GM08714 (cell line): ENCODE results near the gene NUDT4.
"Not testable (repeated sequence)": the region's sequence is repeated elsewhere in the genome, so short reads cannot be mapped to it uniquely, and the experiment has no call there.

Experiments
- H3K4me3 ChIP-seq: fragments of 200-500 bp; sonication (Bioruptor generic); 2 replicates; pipeline ENCODE4 v1.5.1; 2014; ENCODE audit warnings: mild to moderate bottlenecking, low read length, inconsistent platforms
- ZNF274 ChIP-seq: IDR thresholded peaks from 2 replicates; pipeline ENCODE4 v1.6.1; 2012; ENCODE audit warnings: mild to moderate bottlenecking, low read depth, low read length

Gene NUDT4

GRCh38 chr12:93403988-93404803 lies 26.5 kb downstream of the NUDT4 start:
- no peak for TF ChIP-seq ZNF274
- no peak overlapping the region for H3K4me3 ChIP-seq

- TF ChIP-seq ZNF274, result no peak
- no peak overlapping the region for H3K4me3 ChIP-seq
Measured at GRCh38 chr12:93404961-93405849, 27.5 kb downstream of the NUDT4 start.

DNA sequence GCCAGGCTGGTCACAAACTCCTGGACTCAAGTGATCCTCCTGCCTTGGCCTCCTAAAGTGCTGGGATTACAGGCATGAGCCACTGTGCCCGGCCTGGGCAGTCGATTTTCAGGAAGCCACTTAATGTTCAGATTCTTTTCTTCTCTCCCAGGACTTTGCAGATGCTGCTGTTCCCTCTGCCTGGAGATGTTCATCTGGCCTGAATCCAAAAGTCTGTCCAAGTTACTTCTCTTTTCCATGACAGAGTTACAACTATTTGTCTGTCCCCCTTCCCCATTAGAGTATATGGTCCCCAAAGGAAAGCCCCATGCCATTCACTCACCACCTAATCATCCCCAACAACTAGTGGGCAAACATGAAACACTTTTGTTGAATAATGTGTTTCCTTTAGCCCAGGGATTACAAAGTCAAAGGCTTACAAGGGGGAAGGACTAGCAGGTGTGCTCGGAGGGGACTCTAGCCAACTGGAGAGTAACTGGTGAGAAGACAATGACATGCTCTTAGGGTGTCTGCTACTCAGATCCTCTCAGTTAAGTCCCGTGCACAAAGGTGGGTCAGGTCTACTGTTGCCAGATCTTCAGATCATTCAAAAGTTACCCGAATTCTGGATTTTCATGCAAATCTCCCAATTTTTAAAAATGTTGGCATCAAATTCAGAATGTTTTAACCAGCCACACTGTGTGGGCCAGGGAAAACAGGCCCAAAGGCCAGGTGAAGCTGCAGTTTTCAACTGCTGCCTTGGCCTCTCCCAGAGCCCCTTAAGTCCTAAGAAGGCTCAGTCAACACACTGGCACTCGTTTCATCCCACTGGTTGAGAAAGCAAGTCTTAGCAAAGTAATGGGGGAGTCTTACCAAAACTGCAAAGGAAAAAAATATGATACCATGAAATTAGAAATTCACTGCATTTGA lies 29.6 kb downstream of the NUDT4 start:
- TF ChIP-seq ZNF274, result no peak
- no peak overlapping the region for H3K4me3 ChIP-seq

GRCh38 chr12:93407963-93408283 lies 30.2 kb downstream of the NUDT4 start:
- no peak overlapping the region for H3K4me3 ChIP-seq
- no peak for TF ChIP-seq ZNF274

- H3K4me3 ChIP-seq, result no peak overlapping the region
- no peak for TF ChIP-seq ZNF274
Measured at GRCh38 chr12:93408813-93409212, 31.1 kb downstream of the NUDT4 start.

DNA sequence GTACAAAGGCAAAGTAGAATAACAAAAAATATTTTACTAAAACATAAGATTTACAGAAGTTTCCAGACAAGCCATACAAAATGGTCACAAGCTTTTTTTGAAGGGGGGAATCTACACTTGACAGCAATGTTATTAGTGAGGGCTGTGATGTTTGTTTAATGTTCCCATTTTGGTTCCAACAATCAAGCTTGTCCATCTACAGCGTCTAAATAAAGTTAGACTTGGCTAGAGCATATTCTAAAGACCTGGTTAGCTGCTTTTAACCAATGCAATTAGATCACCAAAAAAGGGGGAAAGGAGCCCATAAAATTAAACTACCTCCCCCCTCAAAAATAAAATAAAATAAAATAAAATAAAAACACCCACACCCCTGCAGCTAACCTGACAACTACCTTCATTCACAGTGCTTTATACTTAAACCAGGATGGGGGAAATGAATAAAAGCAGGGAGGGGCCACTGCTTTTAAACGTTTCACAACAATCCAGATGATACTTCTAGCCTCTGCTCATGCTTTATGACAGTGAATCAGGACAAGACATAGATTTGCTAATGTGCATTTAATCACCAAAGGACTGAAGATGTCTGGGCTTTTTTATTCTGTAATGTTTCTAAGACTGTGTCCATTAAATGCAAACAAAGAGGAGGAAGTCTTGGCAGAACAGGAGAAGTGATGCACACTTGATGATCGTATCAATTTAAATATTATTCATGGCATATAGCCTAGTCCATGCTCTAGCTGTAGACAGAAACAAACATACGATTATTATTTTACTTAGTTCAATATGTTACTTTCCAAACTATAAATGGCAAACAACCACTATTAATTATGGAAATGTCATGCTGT lies 31.8 kb downstream of the NUDT4 start:
- not testable (repeated sequence) for H3K4me3 ChIP-seq

DNA sequence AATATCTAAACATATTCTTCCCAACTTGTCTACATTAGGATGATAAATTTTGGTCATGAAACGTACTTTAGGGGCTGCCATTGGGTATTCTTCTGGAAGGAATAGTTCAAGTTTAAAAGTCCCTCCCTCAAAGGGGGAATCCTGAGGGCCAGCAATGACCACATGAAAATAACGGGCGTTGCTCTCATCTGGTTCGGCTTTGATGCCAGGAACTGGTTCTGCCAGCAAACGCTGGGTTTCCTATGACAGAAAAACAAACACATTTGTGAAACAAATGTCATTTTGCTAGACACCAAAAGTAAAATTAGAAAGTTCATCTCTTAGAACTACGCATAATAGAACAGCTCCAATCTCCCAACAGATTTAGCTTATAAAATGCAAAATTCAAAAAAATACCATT lies 33.3 kb downstream of the NUDT4 start:
- H3K4me3 ChIP-seq, result not testable (repeated sequence)

DNA sequence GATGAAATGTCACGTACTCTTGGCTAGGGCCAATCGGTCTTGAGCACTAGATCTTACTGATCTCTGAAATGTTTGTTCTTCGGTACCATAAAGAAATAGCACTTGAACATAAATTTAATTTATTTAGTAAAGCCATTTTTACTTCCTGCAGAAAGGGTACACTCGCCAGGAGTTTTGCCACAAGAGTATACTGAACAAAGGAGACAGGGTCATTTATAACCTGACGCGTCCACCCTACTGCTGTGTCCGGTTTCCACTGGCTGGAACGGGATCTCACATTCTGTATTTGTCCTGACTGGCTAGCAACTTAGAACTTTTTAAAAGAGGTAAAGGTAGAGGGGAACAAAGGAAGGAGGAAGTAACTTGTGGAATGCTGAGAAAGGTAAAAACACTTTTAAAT lies 34.7 kb downstream of the NUDT4 start:
- H3K4me3 ChIP-seq, result not testable (repeated sequence)

DNA sequence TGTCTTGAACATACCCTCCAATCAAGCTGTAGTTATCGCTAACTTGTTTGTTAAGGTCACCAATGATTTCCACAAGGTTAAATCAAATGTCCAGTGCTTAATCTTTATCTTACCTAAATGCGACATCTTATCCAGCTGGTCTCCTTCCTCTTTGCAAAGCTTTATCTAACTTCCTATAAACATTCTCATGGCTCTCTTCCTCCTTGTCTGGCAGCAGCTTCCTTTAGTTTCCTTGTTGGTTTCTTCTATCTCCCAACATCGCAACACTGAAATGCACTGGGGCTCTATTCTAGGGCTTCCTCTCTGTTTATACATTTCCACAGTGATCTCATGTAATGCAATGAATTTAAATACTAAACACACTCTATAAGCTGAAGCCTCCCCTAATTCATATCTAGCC lies 35.3 kb downstream of the NUDT4 start:
- H3K4me3 ChIP-seq, result no peak overlapping the region
- TF ChIP-seq ZNF274, result no peak

GRCh38 chr12:93415723-93416464 lies 38.2 kb downstream of the NUDT4 start:
- peak overlapping the region; percentile 8; the same call in 1 of the 2 replicates for H3K4me3 ChIP-seq
- no peak for TF ChIP-seq ZNF274

GRCh38 chr12:93417967-93418480 lies 40.3 kb downstream of the NUDT4 start:
- no peak overlapping the region for H3K4me3 ChIP-seq
- no peak for TF ChIP-seq ZNF274

DNA sequence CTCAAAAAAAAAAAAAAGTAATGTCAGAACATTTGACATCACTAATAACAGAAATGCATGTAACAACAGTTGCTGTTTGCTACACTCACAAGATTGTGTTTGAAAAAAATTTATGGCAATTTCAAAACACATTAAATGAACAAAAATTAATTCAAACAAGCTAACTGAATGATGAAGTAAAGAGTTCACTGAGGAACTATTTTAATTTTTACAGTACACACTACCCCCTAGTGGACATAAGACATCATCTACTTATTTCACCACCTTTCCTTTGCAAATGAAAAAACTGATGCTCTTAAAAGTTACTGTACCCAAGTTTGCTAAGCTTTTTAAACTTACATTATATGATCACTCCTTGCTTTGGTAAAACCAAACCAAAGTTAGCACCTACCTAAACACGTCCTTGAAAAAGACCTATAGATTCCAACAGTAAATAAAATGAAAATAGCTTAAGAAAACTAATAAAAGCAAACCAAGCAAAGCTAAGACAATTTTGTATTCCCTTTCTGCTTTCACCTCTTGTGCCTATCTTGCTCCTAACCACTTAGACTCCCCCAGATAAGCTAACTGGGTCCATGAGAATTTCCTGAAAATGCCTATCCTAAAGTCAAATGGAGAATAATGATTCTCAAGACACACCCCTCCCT lies 41.8 kb downstream of the NUDT4 start:
- no peak for TF ChIP-seq ZNF274
- H3K4me3 ChIP-seq, result no peak overlapping the region

DNA sequence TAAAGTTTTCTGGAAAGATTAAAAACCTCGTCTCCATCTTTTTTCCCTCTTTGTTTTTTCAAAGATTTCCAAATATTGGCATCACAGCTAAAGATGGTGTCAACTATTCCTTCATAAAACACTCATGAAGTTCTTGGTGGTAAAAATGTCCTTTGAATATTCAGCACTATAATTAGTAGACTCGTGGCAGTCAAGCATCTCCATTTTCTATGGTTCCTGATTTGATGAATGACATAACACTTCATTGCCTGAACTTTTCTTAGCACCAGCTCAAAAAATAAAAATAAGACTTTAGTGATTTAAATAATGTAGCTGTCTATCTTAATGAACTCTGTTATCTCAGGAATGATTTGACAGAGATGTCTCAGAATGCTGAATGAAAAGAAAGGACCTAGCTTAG lies 44.3 kb downstream of the NUDT4 start:
- H3K4me3 ChIP-seq, result no peak overlapping the region
- TF ChIP-seq ZNF274, result no peak
